Measurements from ENCODE around the gene CYP24A1. TPM values are rescaled to one million over a fixed set of nuclear protein-coding genes. Genes with fewer than 3 reads are reported as not detected.

Gene CYP24A1
- total RNA-seq, 1 experiment from 2014 or later = 1.2 TPM

DNA sequence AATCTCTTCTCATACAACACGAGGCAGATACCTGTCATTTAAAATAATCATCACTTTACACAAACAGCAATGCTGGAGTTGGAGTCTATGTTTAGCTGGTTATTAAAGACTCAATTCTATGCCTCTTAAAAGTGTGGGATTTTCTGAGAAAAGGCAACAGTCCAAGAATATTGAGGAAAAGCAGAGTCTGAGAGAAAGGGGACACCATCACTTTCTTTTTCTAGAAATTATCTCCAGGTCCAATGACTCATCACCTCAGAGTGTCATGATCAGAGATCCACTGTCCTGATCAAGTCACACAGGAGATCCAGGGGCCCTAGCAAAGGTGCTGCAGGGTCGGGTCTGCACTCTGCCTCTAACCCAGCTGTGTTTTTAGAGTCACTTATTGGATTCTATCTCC is 8.0 kb downstream of the CYP24A1 start:
- ChIA-PET POLR2A (ENCODE audit: unreplicated experiment) (no interaction called here), CTCF (no interaction called here)
- H3F3A ChIP-seq (ENCODE audit: low read length, unreplicated experiment) = no peaks in the 10 kb centered on the region
- H3K79me2 ChIP-seq (ENCODE audit: low read length) = no peaks in the 10 kb centered on the region
- BruUV-seq (replicated peaks) = no TSS peak
- no peaks in the 10 kb centered on the region for H3K36me3 ChIP-seq (ENCODE audit: low read depth, low read length)
- H4K20me1 ChIP-seq (ENCODE audit: low read length) = no peaks in the 10 kb centered on the region
- no peak overlapping the region for H2AFZ ChIP-seq (ENCODE audit: low read length)
- H3K9me2 ChIP-seq (replicated peaks; ENCODE audit: low read length) = no peaks in the 10 kb centered on the region
- TF ChIP-seq, protein P1, sequence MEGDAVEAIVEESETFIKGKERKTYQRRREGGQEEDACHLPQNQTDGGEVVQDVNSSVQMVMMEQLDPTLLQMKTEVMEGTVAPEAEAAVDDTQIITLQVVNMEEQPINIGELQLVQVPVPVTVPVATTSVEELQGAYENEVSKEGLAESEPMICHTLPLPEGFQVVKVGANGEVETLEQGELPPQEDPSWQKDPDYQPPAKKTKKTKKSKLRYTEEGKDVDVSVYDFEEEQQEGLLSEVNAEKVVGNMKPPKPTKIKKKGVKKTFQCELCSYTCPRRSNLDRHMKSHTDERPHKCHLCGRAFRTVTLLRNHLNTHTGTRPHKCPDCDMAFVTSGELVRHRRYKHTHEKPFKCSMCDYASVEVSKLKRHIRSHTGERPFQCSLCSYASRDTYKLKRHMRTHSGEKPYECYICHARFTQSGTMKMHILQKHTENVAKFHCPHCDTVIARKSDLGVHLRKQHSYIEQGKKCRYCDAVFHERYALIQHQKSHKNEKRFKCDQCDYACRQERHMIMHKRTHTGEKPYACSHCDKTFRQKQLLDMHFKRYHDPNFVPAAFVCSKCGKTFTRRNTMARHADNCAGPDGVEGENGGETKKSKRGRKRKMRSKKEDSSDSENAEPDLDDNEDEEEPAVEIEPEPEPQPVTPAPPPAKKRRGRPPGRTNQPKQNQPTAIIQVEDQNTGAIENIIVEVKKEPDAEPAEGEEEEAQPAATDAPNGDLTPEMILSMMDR (conservative IDR thresholded peaks at IDR 0.05; ENCODE audit: low read depth, low read length) = no peak
- TF ChIP-seq EZH2phosphoT487 (IDR thresholded peaks at IDR 0.05; ENCODE audit: borderline replicate concordance, low read length) (no peak), EZH2 (IDR thresholded peaks at IDR 0.05; ENCODE audit: low read length, unreplicated experiment) (no peak)
- H3K4me3 ChIP-seq (ENCODE audit: low read length) = no peak overlapping the region
- peaks cover 44% of the 10 kb centered on the region for H3K4me1 ChIP-seq (ENCODE audit: insufficient read depth, low read length)
- no peaks in the 10 kb centered on the region for H3K27me3 ChIP-seq (ENCODE audit: low read length)
- ATAC-seq (no peak), DNase-seq (no peak)
- H3K4me2 ChIP-seq (ENCODE audit: low read length) = no peak overlapping the region
- H3K9me3 ChIP-seq (ENCODE audit: low read length) = no peaks in the 10 kb centered on the region
- no peak overlapping the region for H3K9ac ChIP-seq (ENCODE audit: low read length)
- intact Hi-C loops (cut with micrococcal nuclease) = loop anchor here (5.0 kb wide), 1 partner anchor 44 kb away; no protein-coding TSS in a partner anchor
- H3K27ac ChIP-seq (ENCODE audit: low read length) = no peak overlapping the region

DNA sequence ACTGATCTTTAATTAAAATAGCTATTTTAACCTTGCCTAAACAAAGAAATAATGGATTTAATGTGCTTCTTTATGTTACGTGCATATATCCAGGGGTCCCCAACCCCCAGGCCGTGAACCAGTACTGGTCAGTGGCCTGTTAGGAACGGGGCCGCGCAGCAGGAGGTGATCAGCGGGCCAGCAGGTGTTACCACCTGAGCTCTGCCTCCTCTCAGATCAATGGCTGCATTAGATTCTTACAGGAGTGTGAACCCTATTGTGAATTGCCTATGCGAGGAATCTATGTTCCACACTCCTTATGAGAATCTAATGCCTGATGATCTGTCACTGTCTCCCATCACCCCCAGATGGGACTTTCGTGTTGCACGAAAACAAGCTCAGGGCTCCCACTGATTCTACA is 8.8 kb downstream of the CYP24A1 start:
- POLR2A ChIA-PET (ENCODE audit: unreplicated experiment) = no interaction called here
- no peaks in the 10 kb centered on the region for H4K20me1 ChIP-seq (ENCODE audit: low read length)
- ATAC-seq = no peak

GRCh38 chr20:54163402-54163801 is 10.4 kb downstream of the CYP24A1 start:
- ChIA-PET POLR2A (ENCODE audit: unreplicated experiment) (no interaction called here), CTCF (no interaction called here)
- no peaks in the 10 kb centered on the region for H3K27me3 ChIP-seq (ENCODE audit: low read length)
- H3K4me1 ChIP-seq (ENCODE audit: insufficient read depth, low read length) = peaks cover 28% of the 10 kb centered on the region
- no peaks in the 10 kb centered on the region for H3F3A ChIP-seq (ENCODE audit: low read length, unreplicated experiment)
- no peaks in the 10 kb centered on the region for H3K79me2 ChIP-seq (ENCODE audit: low read length)
- no peaks in the 10 kb centered on the region for H3K9me2 ChIP-seq (replicated peaks; ENCODE audit: low read length)
- H3K4me2 ChIP-seq (ENCODE audit: low read length) = no peak overlapping the region
- TF ChIP-seq, protein P1 (conservative IDR thresholded peaks at IDR 0.05; ENCODE audit: low read depth, low read length) = no peak
- no peak for TF ChIP-seq EZH2phosphoT487 (IDR thresholded peaks at IDR 0.05; ENCODE audit: borderline replicate concordance, low read length)
- no peak for TF ChIP-seq EZH2 (IDR thresholded peaks at IDR 0.05; ENCODE audit: low read length, unreplicated experiment)
- no peak overlapping the region for H3K27ac ChIP-seq (ENCODE audit: low read length)
- intact Hi-C loops (cut with micrococcal nuclease) = no loop called here
- DNase-seq (no peak), ATAC-seq (no peak)
- BruUV-seq (replicated peaks) = no TSS peak
- no peaks in the 10 kb centered on the region for H3K9me3 ChIP-seq (ENCODE audit: low read length)
- no peak overlapping the region for H3K4me3 ChIP-seq (ENCODE audit: low read length)
- H3K9ac ChIP-seq (ENCODE audit: low read length) = no peak overlapping the region
- no peak overlapping the region for H2AFZ ChIP-seq (ENCODE audit: low read length)
- H4K20me1 ChIP-seq (ENCODE audit: low read length) = no peaks in the 10 kb centered on the region
- H3K36me3 ChIP-seq (ENCODE audit: low read depth, low read length) = no peaks in the 10 kb centered on the region

More for the DNA sequence above, 8.8 kb downstream of the CYP24A1 start:
- Histone ChIP-seq H3K4me1 (ENCODE audit: insufficient read depth, low read length) (peaks cover 40% of the 10 kb centered on the region), H3K9me3 (ENCODE audit: low read length) (no peaks in the 10 kb centered on the region), H3K4me2 (ENCODE audit: low read length) (no peak overlapping the region), H3K9ac (ENCODE audit: low read length) (no peak overlapping the region), H3K4me3 (ENCODE audit: low read length) (no peak overlapping the region), H3K27me3 (ENCODE audit: low read length) (no peaks in the 10 kb centered on the region), H3K9me2 (replicated peaks; ENCODE audit: low read length) (no peaks in the 10 kb centered on the region), H3F3A (ENCODE audit: low read length, unreplicated experiment) (no peaks in the 10 kb centered on the region), H3K27ac (ENCODE audit: low read length) (no peak overlapping the region), H3K36me3 (ENCODE audit: low read depth, low read length) (no peaks in the 10 kb centered on the region), H3K79me2 (ENCODE audit: low read length) (no peaks in the 10 kb centered on the region), H2AFZ (ENCODE audit: low read length) (no peak overlapping the region)
- no TSS peak for BruUV-seq (replicated peaks)
- CTCF ChIA-PET = no interaction called here
- TF ChIP-seq EZH2 (IDR thresholded peaks at IDR 0.05; ENCODE audit: low read length, unreplicated experiment) (no peak), EZH2phosphoT487 (IDR thresholded peaks at IDR 0.05; ENCODE audit: borderline replicate concordance, low read length) (no peak)
- intact Hi-C loops (cut with micrococcal nuclease) = loop anchor here (5.0 kb wide), 1 partner anchor 43 kb away; no protein-coding TSS in a partner anchor
- DNase-seq = no peak

All from PC-3 (cell line).